Naive thymus-derived CD4-positive, alpha-beta T cell (primary cell): ENCODE measurements around the gene CD160. TPM values are rescaled to one million over a fixed set of nuclear protein-coding genes. Genes with fewer than 3 reads are reported as not detected.

ENCODE experiments used
- ATAC-seq: fragments of 150-1000 bp; cut with Tn5 transposase; 2 replicates; pipeline ENCODE4 v1.10.0; 2021; ENCODE audit warnings: mild to moderate bottlenecking, moderate library complexity
- CTCF ChIA-PET: fragments of 350-600 bp; sonication (Branson Sonifier 250); formaldehyde crosslinking; loops from one replicate; lab custom pipeline; 2021; ENCODE audit warnings: antibody characterized with exemption; lab: Charles Lee
- POLR2A ChIA-PET: fragments of 350-600 bp; sonication (Branson Sonifier 250); formaldehyde crosslinking; loops from one replicate; lab custom pipeline; 2021; ENCODE audit warnings: antibody characterized with exemption, inconsistent platforms; lab: Charles Lee
- DNase-seq, 9 donors: peaks; one replicate each; pipeline versions ENCODE4 v3.0.0 to v3.0.0-alpha.2; 2020 to 2022; ENCODE audit warnings: mixed read lengths in 1 of 9
- H3K27ac ChIP-seq: one replicate; pipeline ENCODE4 v1.7.0; 2013; ENCODE audit warnings: mild to moderate bottlenecking, low read depth, low read length, moderate library complexity
- H3K27me3 ChIP-seq, 2 donors: one replicate each; pipeline ENCODE4 v1.7.0; 2013; ENCODE audit warnings: low read length in 2 of 2, mild to moderate bottlenecking in 2 of 2, moderate library complexity in 2 of 2; ENCODE audit not compliant: control insufficient read depth in 2 of 2, insufficient read depth in 2 of 2
- H3K36me3 ChIP-seq, 3 experiments: 1 replicate in 2 of 3; 2 replicates in 1 of 3; pipeline ENCODE4 v1.7.0; 2013; ENCODE audit warnings: low read length in 3 of 3, mild to moderate bottlenecking in 3 of 3, moderate library complexity in 1 of 3; ENCODE audit not compliant: insufficient read depth in 3 of 3, control insufficient read depth in 2 of 3
- H3K4me1 ChIP-seq, 2 donors: one replicate each; pipeline ENCODE4 v1.7.0; 2013; ENCODE audit warnings: low read length in 2 of 2, mild to moderate bottlenecking in 2 of 2, moderate library complexity in 1 of 2; ENCODE audit not compliant: control insufficient read depth in 2 of 2, insufficient read depth in 2 of 2
- H3K4me3 ChIP-seq: 2 replicates; pipeline ENCODE4 v1.7.0; 2013; ENCODE audit warnings: mild to moderate bottlenecking, low read length
- H3K9me3 ChIP-seq, 3 experiments: 1 replicate in 2 of 3; 2 replicates in 1 of 3; pipeline ENCODE4 v1.7.0; 2013; ENCODE audit warnings: low read length in 3 of 3; ENCODE audit not compliant: control insufficient read depth in 2 of 3
- H3K27ac Mint-ChIP-seq, 9 donors: one replicate each; pipeline ENCODE4 v1.8.0; 2020 to 2022; ENCODE audit warnings: mixed read lengths in 9 of 9, mild to moderate bottlenecking in 8 of 9, moderate library complexity in 5 of 9, inconsistent platforms in 2 of 9
- H3K27me3 Mint-ChIP-seq, 5 donors: one replicate each; pipeline ENCODE4 v1.8.0; 2021 to 2022; ENCODE audit warnings: mixed read lengths in 5 of 5, mild to moderate bottlenecking in 1 of 5
- H3K36me3 Mint-ChIP-seq, 5 donors: one replicate each; pipeline ENCODE4 v1.8.0; 2020 to 2022; ENCODE audit warnings: mixed read lengths in 5 of 5, mild to moderate bottlenecking in 3 of 5, inconsistent platforms in 1 of 5
- H3K4me1 Mint-ChIP-seq, 7 donors: one replicate each; pipeline ENCODE4 v1.8.0; 2020 to 2022; ENCODE audit warnings: mixed read lengths in 7 of 7, mild to moderate bottlenecking in 3 of 7, inconsistent platforms in 1 of 7
- H3K4me3 Mint-ChIP-seq, 10 donors: one replicate each; pipeline ENCODE4 v1.8.0; 2020 to 2022; ENCODE audit warnings: mild to moderate bottlenecking in 10 of 10, mixed read lengths in 10 of 10, moderate library complexity in 6 of 10, inconsistent platforms in 2 of 10
- H3K9me3 Mint-ChIP-seq, 11 donors: one replicate each; pipeline ENCODE4 v1.8.0; 2020 to 2022; ENCODE audit warnings: mixed read lengths in 11 of 11, mild to moderate bottlenecking in 4 of 11, inconsistent platforms in 1 of 11, moderate library complexity in 1 of 11
- intact Hi-C, 2 donors: fragments of 100-400 bp; cut with micrococcal nuclease; formaldehyde crosslinking; loops; one replicate each; pipeline ENCODE4 v1.15.1; 2023
- polyA plus RNA-seq, 2 donors: library from polyadenylated mRNA; unstranded; fragments of 300-500 nt; fragmentation: Illumina TruSeq; gene quantifications; one replicate each; pipeline ENCODE4 v1.2.3, GENCODE V29; 2021
- total RNA-seq, 6 experiments: library from RNA in 5 of 6; stranded (reverse) in 5 of 6; gene quantifications; 1 replicate in 5 of 6; 2 replicates in 1 of 6; pipeline ENCODE4 v1.2.3 and lab custom pipeline; 2021 to 2026

Gene CD160
- total and polyA plus RNA-seq, 7 experiments from 2014 or later, result 0.15 to 12.0 (median 0.34) TPM; not detected in 2

DNA sequence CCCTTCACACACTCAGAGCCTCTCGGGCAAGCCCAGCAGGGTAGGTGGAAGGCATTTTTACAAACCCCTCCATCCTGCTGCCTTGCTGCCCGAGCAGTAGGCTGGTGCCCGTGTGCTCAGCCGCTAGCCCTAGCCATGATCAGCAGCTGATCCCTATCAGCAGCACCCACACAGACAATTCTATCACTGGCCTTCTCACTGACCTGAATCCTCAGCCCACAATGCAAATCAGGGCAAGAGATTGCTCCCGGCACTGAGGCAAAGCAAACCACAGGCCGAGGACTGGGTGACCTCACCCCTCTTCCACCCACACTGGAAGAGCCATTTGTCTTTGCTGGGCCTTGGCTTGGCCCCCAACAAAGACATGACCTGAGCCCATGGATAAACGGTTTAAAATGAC lies 11.2 kb upstream of the CD160 start:
- Mint-ChIP-seq H3K4me3 (no peak overlapping the region), H3K36me3 (no peaks in the 10 kb centered on the region), H3K9me3 (no peaks in the 10 kb centered on the region), H3K27ac (no peak overlapping the region), H3K4me1 (peaks cover 0 to 5% (median 0%) of the 10 kb centered on the region in 7 donors), H3K27me3 (peaks cover 0 to 20% (median 0%) of the 10 kb centered on the region in 5 donors)
- POLR2A ChIA-PET, result no interaction called here
- ATAC-seq (no peak), DNase-seq (no peak)
- no peaks in the 10 kb centered on the region for H3K36me3 ChIP-seq
- intact Hi-C loops, result no loop called here
- H3K27me3 ChIP-seq, result no peaks in the 10 kb centered on the region
- H3K4me3 ChIP-seq, result no peak overlapping the region
- no peak overlapping the region for H3K27ac ChIP-seq
- CTCF ChIA-PET, result no interaction called here
- H3K9me3 ChIP-seq, result no peaks in the 10 kb centered on the region
- no peaks in the 10 kb centered on the region for H3K4me1 ChIP-seq

DNA sequence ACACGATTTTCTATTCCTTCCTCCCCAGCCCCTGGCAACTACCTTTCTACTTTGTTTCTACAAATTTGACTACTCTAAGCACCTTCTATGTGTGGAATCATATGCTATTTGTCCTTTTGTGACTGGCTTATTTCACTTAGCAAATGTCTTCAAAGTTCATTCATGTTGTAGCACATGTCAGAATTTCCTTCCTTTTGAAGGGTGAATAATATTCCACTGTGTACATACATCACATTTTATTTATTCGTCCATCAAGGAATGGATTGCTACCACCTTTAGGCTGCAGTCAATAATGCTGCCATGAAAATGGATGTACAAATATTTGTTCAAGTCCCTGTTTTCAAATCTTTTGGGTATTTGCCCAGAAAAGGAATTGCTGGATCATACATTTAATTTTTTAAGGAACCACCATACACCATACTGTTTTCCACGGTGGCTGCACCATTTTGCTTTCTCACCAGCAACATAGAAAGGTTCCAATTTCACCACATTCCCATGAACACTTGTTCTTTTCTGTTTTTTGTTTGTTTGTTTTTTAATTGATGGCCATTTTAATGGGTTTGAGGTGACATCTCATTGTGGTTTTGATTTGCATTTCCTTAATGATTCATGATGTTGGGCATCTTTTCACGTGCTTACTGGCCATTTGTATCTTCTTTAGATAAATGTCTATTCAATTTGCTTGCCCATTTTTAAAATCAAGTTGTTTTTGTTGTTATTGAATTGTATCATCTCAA lies 8.8 kb upstream of the CD160 start:
- H3K36me3 ChIP-seq, result no peaks in the 10 kb centered on the region
- no peak overlapping the region for H3K27ac ChIP-seq
- no peaks in the 10 kb centered on the region for H3K4me1 ChIP-seq
- H3K27me3 ChIP-seq, result no peaks in the 10 kb centered on the region
- intact Hi-C loops, result no loop called here
- no peaks in the 10 kb centered on the region for H3K9me3 Mint-ChIP-seq
- H3K4me1 Mint-ChIP-seq, result peaks cover 0 to 10% (median 0%) of the 10 kb centered on the region in 7 donors
- no peak overlapping the region for H3K4me3 ChIP-seq
- peaks cover 0 to 11% (median 0%) of the 10 kb centered on the region in 5 donors for H3K27me3 Mint-ChIP-seq
- ATAC-seq, result no peak
- ChIA-PET POLR2A (no interaction called here), CTCF (no interaction called here)
- H3K9me3 ChIP-seq, result no peaks in the 10 kb centered on the region
- DNase-seq, result no peak
- no peaks in the 10 kb centered on the region for H3K36me3 Mint-ChIP-seq
- no peak overlapping the region for H3K4me3 Mint-ChIP-seq
- H3K27ac Mint-ChIP-seq, result no peak overlapping the region

DNA sequence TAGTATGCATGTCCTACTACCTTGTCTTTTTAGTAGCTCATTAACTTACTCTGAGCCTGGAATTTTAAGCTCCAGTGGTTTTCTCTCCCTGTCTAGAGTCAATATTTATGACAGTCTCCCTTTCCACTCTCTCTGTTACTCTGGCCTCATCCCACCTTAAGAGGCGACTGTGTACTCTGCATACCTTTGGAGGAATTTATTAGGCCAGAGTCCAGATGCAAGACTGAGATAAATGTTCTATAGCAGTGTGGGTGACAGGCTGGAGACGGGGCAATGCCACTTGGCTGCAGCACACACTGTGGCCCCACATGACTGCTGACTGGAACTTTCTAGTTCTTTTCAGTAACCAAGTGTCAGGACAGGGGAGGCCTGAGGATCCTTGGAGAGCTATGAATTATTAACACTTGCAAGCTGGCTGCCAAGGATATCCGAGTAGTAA lies 8.1 kb upstream of the CD160 start:
- no peaks in the 10 kb centered on the region for H3K9me3 ChIP-seq
- CTCF ChIA-PET, result interaction anchor here (0.7 kb wide), 1 partner anchor 9 kb away, joined by 3 read pairs; no protein-coding TSS in a partner anchor
- ATAC-seq, result no peak
- peaks cover 0 to 13% (median 0%) of the 10 kb centered on the region in 7 donors for H3K4me1 Mint-ChIP-seq
- no peak for DNase-seq
- H3K27me3 ChIP-seq, result no peaks in the 10 kb centered on the region
- H3K4me1 ChIP-seq, result peaks cover 0 to 2% of the 10 kb centered on the region in 2 donors
- H3K27me3 Mint-ChIP-seq, result peaks cover 0 to 9% (median 0%) of the 10 kb centered on the region in 5 donors
- H3K36me3 Mint-ChIP-seq, result no peaks in the 10 kb centered on the region
- H3K27ac Mint-ChIP-seq, result no peak overlapping the region
- H3K9me3 Mint-ChIP-seq, result no peaks in the 10 kb centered on the region
- no peak overlapping the region for H3K4me3 ChIP-seq
- POLR2A ChIA-PET, result no interaction called here
- no peak overlapping the region for H3K4me3 Mint-ChIP-seq
- no peaks in the 10 kb centered on the region for H3K36me3 ChIP-seq
- intact Hi-C loops, result no loop called here
- no peak overlapping the region for H3K27ac ChIP-seq

DNA sequence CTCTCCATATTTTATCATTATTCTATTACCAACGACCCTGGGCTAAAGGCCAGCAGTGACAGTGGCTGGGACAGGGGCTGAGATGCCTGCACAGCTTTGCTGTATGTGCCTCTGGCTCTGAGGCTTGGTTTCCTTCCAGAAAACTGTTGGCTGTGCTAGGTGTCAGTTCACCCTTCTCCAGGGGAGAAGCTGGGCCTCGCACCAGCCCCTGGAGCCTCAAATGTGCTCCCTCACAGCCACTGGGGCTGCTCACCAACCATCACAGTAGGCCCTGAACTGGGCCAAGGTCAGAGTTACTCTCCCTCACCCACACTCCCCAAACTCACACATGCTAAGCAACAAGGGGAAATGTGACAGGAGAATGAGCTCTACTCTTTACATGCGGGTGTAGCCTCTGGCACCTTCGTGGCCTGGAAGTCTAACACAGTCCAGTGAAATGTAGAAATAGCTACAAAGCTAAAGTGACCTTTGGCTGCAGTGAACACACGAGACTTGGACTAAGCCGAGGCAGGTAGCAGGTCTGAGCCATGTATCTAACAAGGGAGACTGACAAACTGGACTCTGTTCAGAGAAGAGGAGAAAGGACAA lies 4.7 kb upstream of the CD160 start:
- H3K9me3 Mint-ChIP-seq, result no peaks in the 10 kb centered on the region
- ChIA-PET POLR2A (no interaction called here), CTCF (no interaction called here)
- H3K27ac Mint-ChIP-seq, result no peak overlapping the region
- Histone ChIP-seq H3K36me3 (no peaks in the 10 kb centered on the region), H3K27ac (no peak overlapping the region), H3K9me3 (no peaks in the 10 kb centered on the region), H3K4me3 (no peak overlapping the region), H3K27me3 (no peaks in the 10 kb centered on the region), H3K4me1 (peaks cover 0 to 11% of the 10 kb centered on the region in 2 donors)
- intact Hi-C loops, result no loop called here
- H3K36me3 Mint-ChIP-seq, result no peaks in the 10 kb centered on the region
- DNase-seq (no peak), ATAC-seq (no peak)
- H3K27me3 Mint-ChIP-seq, result peaks cover 0 to 11% (median 6%) of the 10 kb centered on the region in 5 donors
- H3K4me3 Mint-ChIP-seq, result no peak overlapping the region
- H3K4me1 Mint-ChIP-seq, result peaks cover 0 to 24% (median 0%) of the 10 kb centered on the region in 7 donors

DNA sequence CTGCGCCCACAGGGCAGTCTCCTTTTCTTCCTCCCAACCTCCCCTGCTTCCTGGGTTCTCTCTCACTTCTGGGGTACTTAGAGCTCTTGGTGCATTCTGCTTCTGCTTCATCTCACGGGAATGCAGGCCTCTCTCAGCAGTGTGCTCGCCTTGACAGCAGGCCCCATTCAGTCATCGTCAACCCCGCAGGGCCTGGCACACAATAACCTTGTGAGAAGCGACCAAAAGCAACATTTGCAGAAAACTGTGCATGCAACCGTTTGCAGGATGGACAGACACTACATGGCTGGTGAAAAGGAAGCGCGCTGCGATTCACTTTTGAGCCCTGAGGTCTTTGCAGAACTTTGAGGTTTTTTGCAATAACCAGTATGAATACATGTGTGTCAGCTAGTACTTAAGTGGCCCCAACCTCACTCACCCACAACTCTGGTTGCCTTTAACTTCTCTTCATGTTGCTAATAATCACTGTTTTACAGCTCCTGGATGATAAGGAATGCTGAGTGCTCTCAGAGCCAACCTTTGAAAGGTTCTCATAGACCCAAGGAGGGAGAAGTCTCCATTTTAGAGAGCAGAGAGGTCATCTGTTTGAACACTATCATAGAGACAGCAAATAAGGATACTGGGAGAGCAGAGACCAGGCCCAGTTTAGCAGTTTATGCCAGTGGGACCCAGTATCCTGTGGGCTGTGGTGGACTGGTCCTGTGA lies 2.5 kb upstream of the CD160 start:
- ChIA-PET POLR2A (no interaction called here), CTCF (no interaction called here)
- intact Hi-C loops, result no loop called here
- H3K27me3 ChIP-seq, result no peaks in the 10 kb centered on the region
- peaks cover 9 to 25% (median 17%) of the 10 kb centered on the region in 5 donors for H3K27me3 Mint-ChIP-seq
- no peak overlapping the region for H3K27ac ChIP-seq
- no peaks in the 10 kb centered on the region for H3K36me3 Mint-ChIP-seq
- H3K27ac Mint-ChIP-seq, result no peak overlapping the region
- no peaks in the 10 kb centered on the region for H3K9me3 ChIP-seq
- H3K4me1 ChIP-seq, result peaks cover 4 to 18% of the 10 kb centered on the region in 2 donors
- H3K36me3 ChIP-seq, result no peaks in the 10 kb centered on the region
- H3K9me3 Mint-ChIP-seq, result no peaks in the 10 kb centered on the region
- H3K4me3 Mint-ChIP-seq, result no peak overlapping the region
- no peak for ATAC-seq
- no peak overlapping the region for H3K4me3 ChIP-seq
- peaks cover 3 to 32% (median 9%) of the 10 kb centered on the region in 7 donors for H3K4me1 Mint-ChIP-seq
- DNase-seq, result no peak

DNA sequence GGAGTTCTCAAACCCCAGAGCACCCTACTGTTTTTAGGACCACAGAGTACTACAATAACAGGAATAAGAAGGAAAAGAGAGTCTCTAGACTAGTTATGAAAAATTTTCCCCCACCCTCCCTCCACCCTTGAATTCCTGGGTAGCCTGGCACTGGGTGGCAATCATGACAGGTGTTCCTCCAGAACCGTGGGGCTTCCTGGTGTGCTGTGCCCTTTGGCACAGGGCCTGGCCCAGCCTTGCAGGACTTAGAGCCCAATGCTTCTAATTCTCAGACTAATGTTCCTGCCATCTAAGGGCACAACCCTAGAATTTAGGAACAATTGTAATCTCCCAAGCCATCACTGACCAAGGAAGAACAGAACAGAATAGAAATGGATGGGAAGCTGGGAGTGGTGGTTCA lies 1.5 kb upstream of the CD160 start:
- Histone ChIP-seq H3K9me3 (no peaks in the 10 kb centered on the region), H3K27me3 (no peaks in the 10 kb centered on the region), H3K4me1 (peaks cover 4 to 18% of the 10 kb centered on the region in 2 donors), H3K27ac (no peak overlapping the region), H3K4me3 (no peak overlapping the region), H3K36me3 (no peaks in the 10 kb centered on the region)
- Mint-ChIP-seq H3K4me3 (no peak overlapping the region), H3K9me3 (no peaks in the 10 kb centered on the region), H3K27ac (no peak overlapping the region), H3K4me1 (peaks cover 3 to 33% (median 9%) of the 10 kb centered on the region in 7 donors), H3K27me3 (peaks cover 15 to 31% (median 24%) of the 10 kb centered on the region in 5 donors), H3K36me3 (no peaks in the 10 kb centered on the region)
- ATAC-seq, result no peak
- ChIA-PET POLR2A (no interaction called here), CTCF (no interaction called here)
- DNase-seq, result no peak
- intact Hi-C loops, result no loop called here
